NCI-H774 (cell line): ENCODE results near the gene CADM2.

Source experiments
- DNase-seq: peaks from one replicate; lab custom pipeline; 2025; lab: John Stamatoyannopoulos, UW

CADM2 gene

DNA sequence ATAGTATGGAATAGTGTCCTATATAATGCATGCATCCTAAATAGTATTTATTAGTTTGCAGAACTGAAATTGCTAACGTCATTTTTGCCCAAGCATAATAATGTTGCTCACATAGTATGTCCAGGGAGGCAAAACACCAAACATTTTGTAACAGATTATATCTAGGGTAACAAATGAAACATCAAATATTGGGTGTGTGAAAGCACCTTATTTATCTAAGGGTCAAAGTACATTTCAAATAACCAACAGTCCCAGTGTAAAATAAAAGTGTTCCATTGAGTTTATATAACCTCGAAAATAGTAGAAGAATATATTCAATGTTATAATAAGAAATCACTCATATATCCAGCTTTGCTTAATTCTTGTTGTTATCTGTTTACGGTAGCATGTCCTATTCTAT is 363.1 kb downstream of the CADM2 start:
- DNase-seq: no peak

DNA sequence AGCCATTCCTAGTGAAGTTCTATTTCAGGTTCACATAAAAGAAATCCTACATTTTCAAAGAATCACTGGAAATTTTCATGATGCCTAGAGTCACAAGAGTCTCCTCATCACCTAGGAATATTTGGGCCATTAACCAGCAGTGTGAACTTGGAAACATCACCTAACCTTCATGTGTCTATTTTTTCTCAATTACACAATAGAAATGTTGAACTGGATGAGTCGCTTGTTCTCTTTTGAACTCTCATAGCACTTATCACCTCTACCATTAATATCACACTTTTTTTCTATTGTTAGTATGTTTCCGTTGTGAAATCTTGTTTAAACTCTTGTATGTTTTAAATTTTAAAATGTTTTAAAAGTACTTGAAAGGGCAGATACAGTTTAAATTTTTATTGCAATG is 371.3 kb downstream of the CADM2 start:
- DNase-seq: no peak

- no peak for DNase-seq
These were observed 379.1 kb downstream of the CADM2 start for GRCh38 chr3:85337895-85338294.

GRCh38 chr3:85342915-85343314 is 384.1 kb downstream of the CADM2 start:
- DNase-seq: no peak

DNA sequence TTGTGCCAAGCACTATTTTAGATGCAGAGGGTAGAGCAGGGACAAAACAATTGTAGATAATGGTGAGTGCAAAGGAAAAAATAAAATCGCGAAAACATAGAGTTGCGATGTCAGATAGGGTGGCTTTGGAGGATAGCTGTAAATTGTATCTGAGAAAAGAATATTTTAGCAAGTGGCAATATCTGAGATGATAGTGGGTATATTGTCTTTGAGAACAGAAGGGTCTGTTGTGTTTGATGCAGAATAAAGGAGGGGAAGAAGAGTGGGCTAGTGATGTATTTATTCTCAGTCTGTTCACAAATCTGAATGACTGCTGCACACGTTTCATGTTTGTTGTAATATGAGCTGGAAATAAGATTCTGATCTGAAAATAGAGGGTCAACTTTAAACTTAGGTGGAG is 396.8 kb downstream of the CADM2 start:
- no peak for DNase-seq

DNA sequence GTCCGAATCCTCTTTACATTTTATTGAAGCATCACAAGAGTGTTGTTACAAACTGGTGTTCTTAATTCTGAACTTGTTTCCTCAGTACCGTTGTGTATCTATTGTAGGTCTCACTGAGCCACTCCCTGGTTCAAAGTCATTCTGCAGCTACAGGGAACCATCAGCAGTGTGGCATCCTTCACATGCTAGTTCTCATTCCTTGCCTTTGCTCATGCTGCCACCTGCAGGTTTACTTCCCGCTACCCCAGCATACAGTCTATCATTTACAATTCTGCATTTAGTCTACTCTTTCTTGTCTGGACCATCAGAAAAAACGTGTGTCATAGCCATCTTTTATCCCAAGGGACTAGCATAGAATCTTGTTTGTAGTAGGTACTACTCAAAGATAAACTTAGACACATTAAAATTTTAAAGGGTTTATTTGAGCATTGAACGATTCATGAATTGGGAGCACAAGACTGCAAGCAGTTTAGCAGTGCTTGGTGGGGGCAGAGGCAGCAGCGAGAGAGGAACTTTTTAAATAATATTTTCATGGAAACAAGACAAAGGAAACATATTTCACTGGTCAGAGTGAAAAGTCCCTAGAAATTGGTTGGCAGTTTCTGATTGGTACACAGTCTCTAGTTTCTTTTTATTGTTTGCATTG is 402.1 kb downstream of the CADM2 start:
- DNase-seq: peak; percentile 11

DNA sequence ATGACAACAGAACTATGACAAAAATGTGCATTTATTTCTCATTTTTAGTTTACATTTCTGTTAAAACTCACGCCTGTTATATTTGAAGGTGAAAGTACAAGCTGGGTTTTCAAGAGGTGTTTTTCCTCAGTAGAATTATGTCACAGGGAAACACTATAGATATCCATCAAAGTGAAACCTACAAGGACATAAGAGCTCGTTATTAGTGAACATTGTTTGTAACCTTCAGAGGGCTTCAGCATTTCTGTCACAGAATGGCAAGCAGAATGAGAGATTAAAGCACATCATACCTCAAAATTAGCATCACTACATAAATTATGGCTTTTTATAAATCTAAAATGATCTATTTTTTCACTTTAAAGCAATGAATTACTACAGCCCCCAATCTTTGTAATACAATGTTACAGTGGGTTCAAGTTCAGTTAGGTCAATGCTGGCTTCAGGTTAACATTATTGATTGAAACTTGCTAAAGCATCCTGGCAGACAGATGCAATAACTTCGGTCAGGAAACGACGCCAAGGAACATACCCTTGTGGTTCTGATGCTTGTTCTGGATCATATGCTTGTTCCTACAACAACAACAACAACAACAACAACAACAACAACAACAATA is 405.6 kb downstream of the CADM2 start:
- DNase-seq: no peak

GRCh38 chr3:85370341-85370740 is 411.6 kb downstream of the CADM2 start:
- DNase-seq: no peak

DNA sequence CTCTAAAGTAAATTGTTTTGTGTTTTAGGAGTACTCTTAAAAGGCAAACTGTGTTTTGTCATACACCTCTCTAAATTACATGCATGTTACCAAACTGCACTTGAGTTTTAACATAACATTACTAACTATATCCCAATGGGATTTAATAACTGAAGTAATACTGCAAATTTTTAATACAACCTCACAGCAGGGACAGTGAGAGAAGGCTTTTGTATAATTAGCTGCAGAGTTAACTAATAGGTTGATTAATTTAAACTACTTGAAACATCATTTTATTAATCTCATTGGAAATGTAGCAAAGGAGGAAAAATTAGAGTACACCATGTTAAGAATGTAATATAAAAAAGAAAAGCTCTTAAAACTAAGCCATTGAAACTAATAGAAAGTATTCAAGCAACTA is 417.3 kb downstream of the CADM2 start:
- DNase-seq: no peak

DNA sequence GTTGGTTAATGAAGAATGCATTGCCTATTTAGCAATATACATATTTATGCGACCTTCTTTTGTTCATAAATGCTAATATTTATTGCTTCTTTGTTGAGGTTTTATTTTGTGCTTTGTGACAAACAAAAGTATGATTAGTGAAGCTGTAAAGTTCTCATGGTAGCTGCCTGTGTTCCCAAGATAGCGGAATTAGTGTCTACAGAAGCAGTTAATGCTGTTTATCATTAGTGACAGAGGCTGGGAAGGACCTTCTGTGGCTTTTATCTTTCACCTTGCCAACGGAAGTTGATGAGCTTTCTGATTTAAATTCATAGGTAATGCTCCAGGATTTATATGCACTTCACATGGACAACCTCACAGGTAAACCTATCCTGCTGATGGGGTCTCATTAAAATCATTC is 418.3 kb downstream of the CADM2 start:
- no peak for DNase-seq

- DNase-seq: no peak
These were observed 425.6 kb downstream of the CADM2 start for GRCh38 chr3:85384372-85384771.

DNA sequence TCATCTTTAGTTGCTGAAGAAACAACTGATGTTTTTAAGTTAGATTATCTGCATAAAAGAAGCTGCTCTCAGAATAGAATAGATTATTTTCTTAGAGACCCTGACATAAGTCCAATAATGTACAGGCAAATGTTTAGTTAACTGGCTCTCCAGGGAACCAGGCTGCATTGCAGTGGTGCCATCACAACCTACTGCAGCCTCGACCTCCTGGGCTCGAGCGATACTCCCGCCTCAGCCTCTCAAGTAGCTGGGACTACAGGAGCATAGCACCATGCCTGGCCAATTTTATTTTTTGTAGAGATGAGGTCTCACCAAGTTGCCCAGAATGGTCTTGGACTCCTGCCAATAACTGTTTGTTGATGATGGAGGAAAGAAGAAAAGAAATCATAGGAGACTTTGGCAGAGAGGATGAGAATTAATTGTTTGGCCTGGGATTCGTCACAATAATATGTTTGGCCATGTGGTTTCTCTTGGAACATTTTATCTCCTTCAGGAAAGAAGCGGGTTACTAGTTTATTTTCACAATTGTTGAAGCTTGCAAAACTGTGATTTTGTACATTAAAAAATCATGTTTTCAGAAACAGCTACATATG is 429.2 kb downstream of the CADM2 start:
- no peak for DNase-seq

- DNase-seq: no peak
These were observed 435.6 kb downstream of the CADM2 start for GRCh38 chr3:85394424-85394823.

DNA sequence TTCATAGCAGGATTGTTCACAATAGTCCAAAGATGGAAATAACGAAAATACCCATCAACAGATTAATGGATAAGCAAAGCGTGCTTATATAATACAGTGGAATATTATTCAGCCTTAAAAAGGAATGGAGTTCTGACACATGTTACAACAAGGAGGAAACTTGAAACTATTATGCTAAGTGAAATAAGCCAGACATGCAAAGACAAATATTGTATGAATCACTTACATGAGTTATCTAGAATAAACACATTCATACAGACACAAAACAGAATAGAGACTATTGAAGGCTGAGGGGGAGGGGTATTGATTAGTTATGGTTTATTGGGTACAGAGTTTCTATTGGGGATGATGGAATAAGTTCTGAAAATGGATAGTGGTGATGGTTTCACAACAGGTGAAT is 438.6 kb downstream of the CADM2 start:
- no peak for DNase-seq

DNA sequence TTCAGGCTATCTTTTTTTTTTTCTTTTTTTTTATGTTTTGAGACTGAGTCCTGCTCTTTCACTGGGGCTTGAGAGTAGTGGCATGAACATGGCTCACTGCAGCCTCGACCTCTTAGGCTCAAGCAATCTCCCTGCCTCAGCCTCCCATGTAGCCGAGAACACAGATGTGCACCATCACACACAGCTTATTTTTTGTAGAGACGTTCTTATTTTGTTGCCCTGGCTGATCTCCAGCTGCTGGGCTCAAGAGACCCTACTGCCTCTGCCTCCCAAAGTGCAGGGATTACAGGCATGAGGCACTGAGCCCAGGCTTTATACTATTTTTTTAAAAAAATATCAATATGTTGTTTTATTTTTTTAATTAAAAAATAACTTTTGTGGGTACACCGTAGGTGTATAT is 467.3 kb downstream of the CADM2 start:
- no peak for DNase-seq

GRCh38 chr3:85427467-85427866 is 468.7 kb downstream of the CADM2 start:
- DNase-seq: peak; percentile 26

DNA sequence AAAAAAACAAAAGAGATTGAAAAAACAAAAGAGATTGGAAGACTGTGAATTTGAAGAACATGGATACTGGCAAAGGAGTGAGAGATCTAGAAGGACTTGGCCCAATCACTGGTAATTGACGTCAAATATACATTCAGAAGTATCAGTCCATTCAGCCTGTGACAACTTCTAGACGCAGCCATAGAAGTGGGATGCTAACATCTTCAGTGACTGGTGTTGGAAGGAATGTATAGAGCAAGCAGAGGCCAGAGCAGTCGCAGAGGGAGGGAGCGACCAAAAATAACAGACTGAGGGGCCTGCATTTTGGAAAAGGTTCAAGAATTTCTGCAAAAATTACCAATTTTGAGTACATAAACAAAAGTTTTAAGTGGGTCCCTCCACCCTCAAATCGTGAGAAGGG is 473.3 kb downstream of the CADM2 start:
- DNase-seq: no peak

DNA sequence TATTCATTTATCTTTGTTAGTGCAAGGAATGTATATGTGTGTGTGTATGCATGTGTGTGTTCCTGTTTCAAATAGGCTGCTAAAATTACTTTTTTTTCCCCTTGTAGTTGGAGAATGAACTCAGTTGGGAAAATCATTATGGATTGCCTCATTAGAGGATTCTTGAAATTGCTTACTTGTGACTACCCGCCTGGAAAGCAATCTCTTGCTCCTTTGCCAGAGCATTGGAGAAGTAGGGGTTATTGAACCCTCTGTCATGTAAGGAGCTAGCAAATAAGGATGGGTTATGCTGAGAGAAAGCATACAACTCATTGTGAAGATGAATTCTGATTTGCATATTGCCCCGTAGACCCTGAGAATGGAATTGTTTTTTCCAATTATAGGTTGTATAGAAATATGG is 474.5 kb downstream of the CADM2 start:
- DNase-seq: no peak

DNA sequence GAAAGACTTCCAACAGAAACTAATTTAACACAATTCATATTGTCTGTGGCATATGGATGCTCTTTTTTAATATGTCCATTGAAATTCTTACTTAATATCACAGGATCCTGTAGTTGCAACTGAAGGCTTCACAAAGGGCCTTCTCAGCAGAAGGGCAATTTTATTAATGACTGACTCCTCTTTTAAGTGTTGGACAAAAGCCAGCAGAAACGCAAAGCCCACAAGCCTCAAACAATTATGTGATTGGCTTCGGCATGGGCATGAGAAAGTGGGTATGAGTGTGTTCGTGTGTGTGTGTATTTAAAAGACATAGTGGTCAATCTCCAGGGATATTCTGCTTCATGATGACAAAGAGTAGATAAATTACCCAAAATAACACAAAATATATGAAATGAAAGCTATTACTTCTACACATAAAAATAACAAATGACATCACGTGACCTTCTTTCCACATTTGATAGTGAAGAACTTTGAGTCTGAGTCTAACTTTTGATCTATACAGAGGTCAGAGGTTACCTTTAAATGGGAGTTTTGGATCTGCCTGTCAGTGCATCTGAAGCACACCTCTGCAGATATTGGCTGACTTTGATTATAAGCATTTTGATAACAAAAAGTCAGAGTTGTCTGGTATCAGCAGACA is 496.9 kb downstream of the CADM2 start:
- DNase-seq: no peak

- no peak for DNase-seq
These were observed 515.5 kb downstream of the CADM2 start for GRCh38 chr3:85474241-85474640.

DNA sequence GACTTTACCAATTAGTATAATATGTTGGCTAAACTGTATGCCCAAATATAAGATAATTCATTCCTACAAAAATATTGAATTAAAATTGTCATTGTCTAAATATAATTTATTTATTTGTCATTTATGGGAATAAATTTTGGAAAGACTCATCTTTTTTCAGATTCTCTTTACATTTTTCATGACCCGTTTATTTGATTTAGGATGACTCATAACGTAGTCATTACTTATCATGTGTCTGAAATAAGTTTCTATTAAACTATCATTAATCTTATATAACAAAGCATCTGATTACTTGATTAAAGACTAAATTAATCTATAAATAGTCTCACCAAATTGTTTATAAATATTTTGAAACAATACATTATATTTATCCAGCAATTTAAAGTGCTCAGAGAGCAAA is 516.6 kb downstream of the CADM2 start:
- DNase-seq: no peak

DNA sequence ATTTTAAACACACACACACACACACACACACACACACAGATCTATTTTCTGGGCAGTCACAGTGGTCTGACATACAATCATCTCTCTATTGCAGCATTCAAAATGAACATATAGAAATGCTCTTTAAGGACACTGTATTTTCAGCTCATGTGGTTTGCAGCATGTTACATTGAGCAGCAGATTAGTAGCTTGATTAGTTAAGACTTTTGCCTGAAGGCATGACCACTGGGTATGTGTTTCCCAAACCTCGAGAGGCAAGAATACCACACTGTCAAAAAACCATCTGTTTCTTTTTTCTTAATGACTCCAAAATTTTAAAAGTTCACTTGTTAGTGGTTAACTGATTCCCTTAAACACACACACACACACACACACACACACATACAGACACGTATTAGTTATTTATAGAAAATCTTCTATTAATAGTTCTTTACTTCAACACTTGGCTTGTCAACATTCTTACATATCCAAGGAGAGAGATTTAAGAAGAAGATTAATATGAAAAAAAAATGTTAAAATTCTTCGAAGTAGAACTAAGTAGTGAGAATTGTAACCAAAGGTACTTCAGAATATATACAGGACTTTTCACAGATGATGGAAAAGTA is 518.2 kb downstream of the CADM2 start:
- no peak for DNase-seq
